Loucy (cell line): Measurements from ENCODE around the gene OR51G2.

Experiments used
- EZH2phosphoT487 ChIP-seq: fragments of 200-600 bp; IDR thresholded peaks from 2 replicates; pipeline ENCODE4 v1.6.1; 2018; ENCODE audit warnings: antibody characterized with exemption, mild to moderate bottlenecking, moderate library complexity, borderline replicate concordance
- TF ChIP-seq, protein P1 (sequence below): fragments of 200-600 bp; sonication (generic); conservative IDR thresholded peaks from 2 replicates; pipeline ENCODE4 v1.5.1; 2014; ENCODE audit warnings: mild to moderate bottlenecking, antibody characterized with exemption, low read length

DNA sequence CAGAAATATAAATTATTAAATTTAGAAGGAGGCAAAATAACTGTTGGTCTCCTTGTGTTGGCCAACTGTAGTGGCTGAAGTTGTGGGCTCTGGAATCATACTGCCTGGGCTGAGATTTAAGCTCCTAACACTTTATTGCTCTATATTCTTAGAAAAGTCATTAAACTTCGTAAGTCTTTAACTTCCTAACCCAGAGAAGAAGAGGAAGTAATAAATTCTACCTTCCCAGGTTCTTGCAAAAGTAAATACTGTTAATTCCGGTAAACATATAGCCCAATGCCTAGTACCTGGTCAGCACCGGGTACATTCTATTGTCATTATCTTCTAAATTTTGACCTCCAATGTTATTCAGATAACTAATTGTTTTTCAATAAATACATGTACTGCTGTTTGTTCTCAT, 33.0 kb downstream of the OR51G2 start:
- TF ChIP-seq, protein P1, sequence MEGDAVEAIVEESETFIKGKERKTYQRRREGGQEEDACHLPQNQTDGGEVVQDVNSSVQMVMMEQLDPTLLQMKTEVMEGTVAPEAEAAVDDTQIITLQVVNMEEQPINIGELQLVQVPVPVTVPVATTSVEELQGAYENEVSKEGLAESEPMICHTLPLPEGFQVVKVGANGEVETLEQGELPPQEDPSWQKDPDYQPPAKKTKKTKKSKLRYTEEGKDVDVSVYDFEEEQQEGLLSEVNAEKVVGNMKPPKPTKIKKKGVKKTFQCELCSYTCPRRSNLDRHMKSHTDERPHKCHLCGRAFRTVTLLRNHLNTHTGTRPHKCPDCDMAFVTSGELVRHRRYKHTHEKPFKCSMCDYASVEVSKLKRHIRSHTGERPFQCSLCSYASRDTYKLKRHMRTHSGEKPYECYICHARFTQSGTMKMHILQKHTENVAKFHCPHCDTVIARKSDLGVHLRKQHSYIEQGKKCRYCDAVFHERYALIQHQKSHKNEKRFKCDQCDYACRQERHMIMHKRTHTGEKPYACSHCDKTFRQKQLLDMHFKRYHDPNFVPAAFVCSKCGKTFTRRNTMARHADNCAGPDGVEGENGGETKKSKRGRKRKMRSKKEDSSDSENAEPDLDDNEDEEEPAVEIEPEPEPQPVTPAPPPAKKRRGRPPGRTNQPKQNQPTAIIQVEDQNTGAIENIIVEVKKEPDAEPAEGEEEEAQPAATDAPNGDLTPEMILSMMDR: no peak
- no peak for TF ChIP-seq EZH2phosphoT487
